Measurements from ENCODE around the gene LENG8. TPM values are rescaled to one million over a fixed set of nuclear protein-coding genes. Genes with fewer than 3 reads are reported as not detected.

LENG8 gene
- total RNA-seq: 10 to 100 TPM; 23.6 to 82.9 (median 58.8) TPM
- 10 to 100 TPM; 35.2 to 93.9 TPM for polyA plus RNA-seq
- long read RNA-seq, donor 1, partial matches to known transcripts: 2 of 44 reads
- long read RNA-seq, donor 1, other reads (novel, unspliced or antisense): 42 of 44 reads
- long read RNA-seq, donor 2, partial matches to known transcripts: 6 of 52 reads
- long read RNA-seq, donor 2, other reads (novel, unspliced or antisense): 45 of 52 reads
- long read RNA-seq, donor 3, partial matches to known transcripts: 2 of 28 reads
- long read RNA-seq, donor 3, other reads (novel, unspliced or antisense): 26 of 28 reads

- H3K27ac ChIP-seq: peak within 1 kb of the TSS; percentile 87 to 98 (median 96)
- no peaks in the 10 kb centered on the region for H3K27me3 ChIP-seq
- peaks cover 4 to 55% (median 45%) of the 10 kb centered on the region in 9 donors for H3K36me3 ChIP-seq
- ATAC-seq (peak; percentile 97 to 98 (median 98)), DNase-seq (peak; percentile 98 to 99 (median 98))
- peak within 1 kb of the TSS; percentile 58 to 99 (median 92) for H3K4me3 ChIP-seq
- peaks cover 11 to 52% (median 35%) of the 10 kb centered on the region in 12 donors for H3K4me1 ChIP-seq
- peak; percentile 71 to 94 for TF ChIP-seq POLR2A (IDR thresholded peaks at IDR 0.05)
- no peak for TF ChIP-seq CTCF (IDR thresholded peaks at IDR 0.05)
- intact Hi-C loops (cut with DNase I): loop anchor here in 4 of 10 donors (1.0 to 2.0 kb wide), 3 partner anchors 14 to 15 kb away; partner anchors contain the start of gene LENG9 (in 3 of the 4)
- WGBS, 4 donors: 0 to 1% (median 1%) methylated on average over 69 to 96 of the region's 96 CpGs
- H3K9me3 ChIP-seq: no peaks in the 10 kb centered on the region
These were observed at the start of gene LENG8 for GRCh38 chr19:54448774-54449700. LENG8 (plus strand) TSS chr19:54449199; CDS start chr19:54451345, 2,146 bp downstream.

GRCh38 chr19:54400913-54401312 lies 48.1 kb upstream of the LENG8 start:
- no peak overlapping the region for H3K27ac ChIP-seq
- no peak for ATAC-seq
- H3K4me3 ChIP-seq: no peak overlapping the region
- no peaks in the 10 kb centered on the region for H3K4me1 ChIP-seq
- no peaks in the 10 kb centered on the region for H3K36me3 ChIP-seq
- TF ChIP-seq CTCF (IDR thresholded peaks at IDR 0.05) (no peak), POLR2A (IDR thresholded peaks at IDR 0.05) (no peak)
- peaks cover 0 to 5% (median 0%) of the 10 kb centered on the region in 12 donors for H3K9me3 ChIP-seq
- WGBS, 4 donors: 57 to 86% (median 76%) methylated on average over 6 of the region's 6 CpGs
- peaks cover 0 to 3% (median 0%) of the 10 kb centered on the region in 9 donors for H3K27me3 ChIP-seq
- intact Hi-C loops (cut with DNase I): no loop called here
- no peak for DNase-seq

- no peaks in the 10 kb centered on the region for H3K36me3 ChIP-seq
- ATAC-seq: no peak
- H3K27ac ChIP-seq: no peak overlapping the region
- no peak for TF ChIP-seq CTCF (IDR thresholded peaks at IDR 0.05)
- no peak for TF ChIP-seq POLR2A (IDR thresholded peaks at IDR 0.05)
- H3K4me1 ChIP-seq: no peaks in the 10 kb centered on the region
- 69 to 84% (median 81%) methylated on average over 8 of the region's 8 CpGs for WGBS, 4 donors
- no peaks in the 10 kb centered on the region for H3K27me3 ChIP-seq
- H3K9me3 ChIP-seq: peaks cover 0 to 5% (median 0%) of the 10 kb centered on the region in 12 donors
- no peak for DNase-seq
- H3K4me3 ChIP-seq: no peak overlapping the region
- intact Hi-C loops (cut with DNase I): no loop called here
These were observed 45.9 kb upstream of the LENG8 start for GRCh38 chr19:54403054-54403453.

GRCh38 chr19:54405628-54406027 lies 43.4 kb upstream of the LENG8 start:
- no peaks in the 10 kb centered on the region for H3K4me1 ChIP-seq
- peaks cover 0 to 7% (median 0%) of the 10 kb centered on the region in 9 donors for H3K27me3 ChIP-seq
- H3K9me3 ChIP-seq: no peaks in the 10 kb centered on the region
- no peak overlapping the region for H3K4me3 ChIP-seq
- H3K27ac ChIP-seq: no peak overlapping the region
- H3K36me3 ChIP-seq: no peaks in the 10 kb centered on the region
- intact Hi-C loops (cut with DNase I): no loop called here
- TF ChIP-seq POLR2A (IDR thresholded peaks at IDR 0.05) (no peak), CTCF (IDR thresholded peaks at IDR 0.05) (no peak)
- ATAC-seq: no peak
- no peak for DNase-seq
